Parathyroid adenoma (tissue), 2 donors: ENCODE data around the gene LHPP.

ENCODE experiments used
- H2AFZ ChIP-seq: fragments of 300-600 bp; sonication (generic); one replicate; pipeline ENCODE4 v1.7.0; 2017; ENCODE audit warnings: antibody characterized with exemption, mild to moderate bottlenecking
- H3K27ac ChIP-seq: fragments of 300-600 bp; sonication (generic); one replicate; pipeline ENCODE4 v1.7.0; 2017
- H3K27me3 ChIP-seq: fragments of 300-600 bp; sonication (generic); one replicate; pipeline ENCODE4 v1.7.0; 2017; ENCODE audit warnings: low read length; ENCODE audit not compliant: control insufficient read depth, insufficient read depth
- H3K36me3 ChIP-seq: fragments of 300-600 bp; sonication (generic); one replicate; pipeline ENCODE4 v1.7.0; 2017; ENCODE audit warnings: low read length; ENCODE audit not compliant: control insufficient read depth, insufficient read depth
- H3K4me1 ChIP-seq: fragments of 300-600 bp; sonication (generic); one replicate; pipeline ENCODE4 v1.7.0; 2017; ENCODE audit warnings: control low read depth
- H3K4me2 ChIP-seq: fragments of 300-600 bp; sonication (generic); one replicate; pipeline ENCODE4 v1.7.0; 2017; ENCODE audit warnings: low read length
- H3K4me3 ChIP-seq: fragments of 300-600 bp; sonication (generic); one replicate; pipeline ENCODE4 v1.7.0; 2017; ENCODE audit warnings: low read depth, low read length
- H3K79me2 ChIP-seq: fragments of 300-600 bp; sonication (generic); one replicate; pipeline ENCODE4 v1.7.0; 2017; ENCODE audit warnings: control low read depth
- H3K9ac ChIP-seq: fragments of 300-600 bp; sonication (generic); one replicate; pipeline ENCODE4 v1.7.0; 2017; ENCODE audit warnings: mild to moderate bottlenecking
- H3K9me3 ChIP-seq: fragments of 300-600 bp; sonication (generic); one replicate; pipeline ENCODE4 v1.7.0; 2017; ENCODE audit warnings: low read length; ENCODE audit not compliant: control insufficient read depth
- CTCF ChIP-seq: fragments of 300-600 bp; sonication (generic); IDR thresholded peaks from one replicate; pipeline ENCODE4 v1.7.0; 2017; ENCODE audit warnings: antibody characterized with exemption, mild to moderate bottlenecking
- donor health status: primary hyperparathyroidism.

LHPP gene

DNA sequence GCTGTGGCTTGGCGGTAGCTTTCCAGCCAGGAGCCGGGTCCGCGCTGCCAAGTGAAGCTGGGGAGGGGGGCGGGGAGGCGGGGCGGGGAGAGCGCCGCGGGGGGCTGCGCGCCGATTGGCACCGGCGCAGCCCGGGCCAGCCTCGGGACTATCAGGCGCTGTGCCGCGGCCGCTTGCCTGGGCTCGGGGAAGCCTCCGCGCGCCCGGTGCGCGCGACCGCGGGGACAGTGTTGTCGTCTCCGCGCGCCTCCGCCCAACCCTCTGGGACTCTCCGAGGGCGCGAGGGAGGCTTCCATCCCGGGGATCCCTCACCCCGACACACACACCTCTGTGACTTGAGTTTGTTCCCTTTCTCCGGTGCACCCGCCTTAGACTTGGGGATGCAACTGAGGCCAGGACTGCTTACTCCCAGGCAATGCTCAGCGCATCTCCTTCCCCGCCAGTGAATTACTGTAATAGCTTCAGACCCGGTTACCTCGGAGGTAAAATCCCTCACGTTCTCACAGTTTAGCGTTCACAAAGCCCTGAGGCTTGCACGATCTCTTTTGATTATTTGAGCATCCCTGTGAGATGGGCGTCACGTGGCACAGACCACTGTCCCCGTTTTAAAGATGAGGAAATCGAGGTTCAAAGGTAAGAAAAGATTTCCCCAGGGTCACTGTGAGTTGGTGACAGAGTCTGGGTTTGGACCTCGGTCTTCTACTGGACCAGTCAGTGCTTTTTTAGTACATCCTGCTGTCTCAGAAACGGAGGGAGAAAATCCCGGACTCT, 11.4 kb upstream of the LHPP start, which contains the start of gene NKX1-2:
TSS of gene NKX1-2 (minus strand) at position 24 of the 771 bp plus-strand sequence. CDS start 92 bp downstream, outside the sequence.
- H3K79me2 ChIP-seq: no peaks in the 10 kb centered on the region
- H3K27me3 ChIP-seq: no peaks in the 10 kb centered on the region
- H3K9ac ChIP-seq: no peak within 1 kb of the TSS
- no peak within 1 kb of the TSS for H3K27ac ChIP-seq
- H3K36me3 ChIP-seq: no peaks in the 10 kb centered on the region
- no peak within 1 kb of the TSS for H2AFZ ChIP-seq
- no peaks in the 10 kb centered on the region for H3K4me1 ChIP-seq
- TF ChIP-seq CTCF: no peak
- no peaks in the 10 kb centered on the region for H3K9me3 ChIP-seq
- H3K4me2 ChIP-seq: no peak within 1 kb of the TSS
- H3K4me3 ChIP-seq: no peak within 1 kb of the TSS

DNA sequence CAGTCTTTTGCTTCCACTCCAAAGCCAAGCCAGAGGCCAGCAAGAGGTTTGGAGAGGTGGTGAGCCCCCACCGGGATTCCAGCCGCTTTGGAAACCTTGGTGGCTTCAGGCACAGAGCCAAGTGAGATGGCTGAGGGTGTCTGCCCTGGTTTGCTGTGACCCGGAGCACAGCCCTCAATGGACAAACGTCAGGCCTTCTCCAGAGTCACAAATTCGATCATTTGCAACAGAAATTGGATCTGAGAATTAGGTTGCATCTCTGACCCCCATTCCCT, 10.9 kb upstream of the LHPP start:
- no peak overlapping the region for H3K4me2 ChIP-seq
- no peak overlapping the region for H2AFZ ChIP-seq
- no peaks in the 10 kb centered on the region for H3K36me3 ChIP-seq
- no peaks in the 10 kb centered on the region for H3K9me3 ChIP-seq
- H3K9ac ChIP-seq: no peak overlapping the region
- no peaks in the 10 kb centered on the region for H3K27me3 ChIP-seq
- no peak overlapping the region for H3K4me3 ChIP-seq
- no peak for TF ChIP-seq CTCF
- no peaks in the 10 kb centered on the region for H3K79me2 ChIP-seq
- H3K27ac ChIP-seq: no peak overlapping the region
- H3K4me1 ChIP-seq: no peaks in the 10 kb centered on the region

GRCh38 chr10:124451276-124451675, 10.3 kb upstream of the LHPP start:
- no peaks in the 10 kb centered on the region for H3K27me3 ChIP-seq
- no peak for TF ChIP-seq CTCF

GRCh38 chr10:124453960-124454610, 7.5 kb upstream of the LHPP start:
- Histone ChIP-seq H3K9ac (no peak overlapping the region), H3K36me3 (no peaks in the 10 kb centered on the region), H3K4me1 (no peaks in the 10 kb centered on the region), H3K27ac (no peak overlapping the region), H2AFZ (no peak overlapping the region), H3K9me3 (no peaks in the 10 kb centered on the region), H3K4me2 (no peak overlapping the region), H3K4me3 (no peak overlapping the region), H3K27me3 (no peaks in the 10 kb centered on the region), H3K79me2 (no peaks in the 10 kb centered on the region)
- TF ChIP-seq CTCF: no peak

More at GRCh38 chr10:124451276-124451675, 10.3 kb upstream of the LHPP start:
- Histone ChIP-seq H3K9ac (no peak overlapping the region), H3K79me2 (no peaks in the 10 kb centered on the region), H3K4me1 (no peaks in the 10 kb centered on the region), H3K9me3 (no peaks in the 10 kb centered on the region), H3K27ac (no peak overlapping the region), H3K36me3 (no peaks in the 10 kb centered on the region), H3K4me3 (no peak overlapping the region), H2AFZ (no peak overlapping the region), H3K4me2 (no peak overlapping the region)
